Urothelium cell line (cell line): ENCODE data around the gene FLVCR1.
"Not testable (repeated sequence)": the region's sequence is repeated elsewhere in the genome, so short reads cannot be mapped to it uniquely, and the experiment has no call there.

Experiments used
- DNase-seq: peaks from one replicate; pipeline ENCODE4 v3.0.0; 2011; ENCODE audit warnings: low spot score, mixed read lengths
- FAIRE-seq: peaks from 2 replicates; lab custom pipeline; 2011; peaks lifted over from hg19 to GRCh38; lab: Jason Lieb, UNC

Gene FLVCR1

GRCh38 chr1:212858461-212859265 lies 588 bp downstream of the FLVCR1 start:
- peak; percentile 36 for DNase-seq
- no peak for FAIRE-seq

GRCh38 chr1:212860713-212861581 lies 2.9 kb downstream of the FLVCR1 start:
- DNase-seq, result no peak

GRCh38 chr1:212862111-212862690 lies 4.1 kb downstream of the FLVCR1 start:
- FAIRE-seq (no peak), DNase-seq (no peak)

More at GRCh38 chr1:212860713-212861581, 2.9 kb downstream of the FLVCR1 start:
- no peak for FAIRE-seq

- FAIRE-seq, DNase-seq: not testable (repeated sequence)
These were observed 5.3 kb downstream of the FLVCR1 start for GRCh38 chr1:212863345-212863744.

- FAIRE-seq (no peak), DNase-seq (no peak)
These were observed 6.1 kb downstream of the FLVCR1 start for GRCh38 chr1:212864201-212864600.

GRCh38 chr1:212867192-212867591 lies 9.1 kb downstream of the FLVCR1 start:
- no peak for FAIRE-seq
- DNase-seq, result no peak

GRCh38 chr1:212871976-212872375 lies 13.9 kb downstream of the FLVCR1 start:
- no peak for DNase-seq
- FAIRE-seq, result no peak

- DNase-seq (no peak), FAIRE-seq (no peak)
These were observed 15.4 kb downstream of the FLVCR1 start for GRCh38 chr1:212873518-212873917.

GRCh38 chr1:212878418-212878817 lies 20.3 kb downstream of the FLVCR1 start:
- DNase-seq, result no peak
- FAIRE-seq, result no peak

- DNase-seq (no peak), FAIRE-seq (no peak)
These were observed 22.0 kb downstream of the FLVCR1 start for GRCh38 chr1:212879947-212880690.

GRCh38 chr1:212884592-212884991 lies 26.5 kb downstream of the FLVCR1 start:
- DNase-seq (no peak), FAIRE-seq (no peak)

- FAIRE-seq, result no peak
- DNase-seq, result no peak
These were observed 34.0 kb downstream of the FLVCR1 start for GRCh38 chr1:212892108-212892507.

- DNase-seq, result no peak
- FAIRE-seq, result no peak
These were observed 41.8 kb downstream of the FLVCR1 start for GRCh38 chr1:212899845-212900244.

GRCh38 chr1:212901290-212901689 lies 43.2 kb downstream of the FLVCR1 start:
- DNase-seq (no peak), FAIRE-seq (no peak)

- FAIRE-seq, result no peak
- DNase-seq, result no peak
These were observed 44.0 kb downstream of the FLVCR1 start for GRCh38 chr1:212902054-212902453.

- DNase-seq (no peak), FAIRE-seq (no peak)
These were observed 45.6 kb downstream of the FLVCR1 start for GRCh38 chr1:212903664-212904063.

GRCh38 chr1:212908071-212908470 lies 50.0 kb downstream of the FLVCR1 start:
- not testable (repeated sequence) for FAIRE-seq, DNase-seq

- no peak for FAIRE-seq
- DNase-seq, result no peak
These were observed 50.9 kb downstream of the FLVCR1 start for GRCh38 chr1:212908971-212909370.

- FAIRE-seq (no peak), DNase-seq (no peak)
These were observed 51.6 kb downstream of the FLVCR1 start for GRCh38 chr1:212909652-212910063.

GRCh38 chr1:212910213-212910612 lies 52.1 kb downstream of the FLVCR1 start:
- DNase-seq, FAIRE-seq: not testable (repeated sequence)

- not testable (repeated sequence) for FAIRE-seq, DNase-seq
These were observed 55.6 kb downstream of the FLVCR1 start for GRCh38 chr1:212913638-212914037.
